Measurements from ENCODE around the gene RTN4.

DNA sequence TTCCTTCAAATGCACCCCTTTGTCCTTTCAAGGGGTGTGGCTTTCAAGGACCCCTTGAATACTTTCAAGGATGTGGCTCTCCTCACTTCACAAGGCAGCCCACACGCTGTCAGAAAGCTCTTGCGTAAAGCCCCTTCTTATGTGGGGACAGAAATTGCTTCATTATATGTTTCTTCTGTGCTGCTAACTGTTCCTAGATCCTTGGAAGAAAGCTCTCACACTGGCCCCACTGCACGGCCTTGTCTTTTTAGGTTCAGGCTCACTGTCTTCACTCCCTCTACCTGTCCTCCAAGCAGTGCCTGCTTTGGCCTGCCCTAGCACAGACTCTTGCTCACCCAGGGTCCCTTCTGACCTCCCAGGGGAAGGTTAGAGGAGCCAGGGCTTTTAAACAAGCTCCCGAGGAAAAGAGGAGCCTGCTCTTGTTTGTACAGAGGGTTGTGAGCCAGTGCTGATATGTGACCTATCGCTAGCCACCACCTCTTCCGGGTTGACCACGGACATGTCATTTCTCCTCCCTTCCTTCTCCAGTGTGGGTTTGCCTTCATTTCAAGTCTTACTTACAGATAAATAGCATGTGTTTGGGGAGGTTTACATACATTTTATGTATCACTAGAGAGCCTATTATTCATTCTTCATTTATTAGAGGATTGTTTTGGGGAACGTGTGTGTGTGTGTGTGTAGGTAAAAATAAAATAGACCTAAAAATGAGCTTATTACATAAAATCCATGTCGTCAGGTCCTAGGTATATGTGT is 94.7 kb downstream of the RTN4 start:
- TF ChIP-seq POLR2A (IDR thresholded peaks at IDR 0.05): no peak
- TF ChIP-seq, protein P1, sequence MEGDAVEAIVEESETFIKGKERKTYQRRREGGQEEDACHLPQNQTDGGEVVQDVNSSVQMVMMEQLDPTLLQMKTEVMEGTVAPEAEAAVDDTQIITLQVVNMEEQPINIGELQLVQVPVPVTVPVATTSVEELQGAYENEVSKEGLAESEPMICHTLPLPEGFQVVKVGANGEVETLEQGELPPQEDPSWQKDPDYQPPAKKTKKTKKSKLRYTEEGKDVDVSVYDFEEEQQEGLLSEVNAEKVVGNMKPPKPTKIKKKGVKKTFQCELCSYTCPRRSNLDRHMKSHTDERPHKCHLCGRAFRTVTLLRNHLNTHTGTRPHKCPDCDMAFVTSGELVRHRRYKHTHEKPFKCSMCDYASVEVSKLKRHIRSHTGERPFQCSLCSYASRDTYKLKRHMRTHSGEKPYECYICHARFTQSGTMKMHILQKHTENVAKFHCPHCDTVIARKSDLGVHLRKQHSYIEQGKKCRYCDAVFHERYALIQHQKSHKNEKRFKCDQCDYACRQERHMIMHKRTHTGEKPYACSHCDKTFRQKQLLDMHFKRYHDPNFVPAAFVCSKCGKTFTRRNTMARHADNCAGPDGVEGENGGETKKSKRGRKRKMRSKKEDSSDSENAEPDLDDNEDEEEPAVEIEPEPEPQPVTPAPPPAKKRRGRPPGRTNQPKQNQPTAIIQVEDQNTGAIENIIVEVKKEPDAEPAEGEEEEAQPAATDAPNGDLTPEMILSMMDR (IDR thresholded peaks at IDR 0.05): no peak
- no peak for TF ChIP-seq POLR2AphosphoS5 (IDR thresholded peaks at IDR 0.05)
